Measurements from ENCODE around the gene FAM120C.

FAM120C gene

GRCh38 chrX:54085666-54086065 is 97.4 kb downstream of the FAM120C start:
- Histone ChIP-seq H3K9me2 (replicated peaks; ENCODE audit: insufficient read depth, low read length) (no peaks in the 10 kb centered on the region), H3K27ac (ENCODE audit: low read depth, low read length) (no peak overlapping the region), H2AFZ (ENCODE audit: low read depth, low read length, severe bottlenecking) (no peak overlapping the region), H4K20me1 (ENCODE audit: low read depth, low read length) (no peaks in the 10 kb centered on the region), H3K79me2 (ENCODE audit: insufficient read depth, low read length) (no peaks in the 10 kb centered on the region), H3K36me3 (ENCODE audit: low read length) (no peaks in the 10 kb centered on the region), H3K9me3 (ENCODE audit: insufficient read depth, low read length) (no peaks in the 10 kb centered on the region), H3K4me2 (ENCODE audit: low read depth, low read length, poor library complexity, severe bottlenecking) (no peak overlapping the region), H3F3A (ENCODE audit: insufficient read depth) (no peaks in the 10 kb centered on the region), H3K4me3 (ENCODE audit: insufficient read depth, low read length, poor library complexity, severe bottlenecking) (no peak overlapping the region), H3K9ac (ENCODE audit: low read length) (no peak overlapping the region), H3K27me3 (ENCODE audit: low read length) (no peaks in the 10 kb centered on the region)
- TF ChIP-seq CTCF (IDR thresholded peaks at IDR 0.05; ENCODE audit: insufficient read depth, low read length, poor library complexity, severe bottlenecking): no peak
- TF ChIP-seq EZH2phosphoT487 (conservative IDR thresholded peaks at IDR 0.05; ENCODE audit: low read length): no peak

- Histone ChIP-seq H3K9me2 (replicated peaks; ENCODE audit: insufficient read depth, low read length) (no peaks in the 10 kb centered on the region), H2AFZ (ENCODE audit: low read depth, low read length, severe bottlenecking) (no peak overlapping the region), H3K4me3 (ENCODE audit: insufficient read depth, low read length, poor library complexity, severe bottlenecking) (no peak overlapping the region), H3F3A (ENCODE audit: insufficient read depth) (no peaks in the 10 kb centered on the region), H3K9me3 (ENCODE audit: insufficient read depth, low read length) (no peaks in the 10 kb centered on the region), H3K4me2 (ENCODE audit: low read depth, low read length, poor library complexity, severe bottlenecking) (no peak overlapping the region), H3K9ac (ENCODE audit: low read length) (no peak overlapping the region), H3K27me3 (ENCODE audit: low read length) (no peaks in the 10 kb centered on the region), H3K36me3 (ENCODE audit: low read length) (no peaks in the 10 kb centered on the region), H4K20me1 (ENCODE audit: low read depth, low read length) (no peaks in the 10 kb centered on the region), H3K79me2 (ENCODE audit: insufficient read depth, low read length) (no peaks in the 10 kb centered on the region), H3K27ac (ENCODE audit: low read depth, low read length) (no peak overlapping the region)
- no peak for TF ChIP-seq EZH2phosphoT487 (conservative IDR thresholded peaks at IDR 0.05; ENCODE audit: low read length)
- TF ChIP-seq CTCF (IDR thresholded peaks at IDR 0.05; ENCODE audit: insufficient read depth, low read length, poor library complexity, severe bottlenecking): no peak
Observed at GRCh38 chrX:54076903-54077302, 106.2 kb downstream of the FAM120C start.

GRCh38 chrX:54074826-54075225 is 108.2 kb downstream of the FAM120C start:
- Histone ChIP-seq H3F3A (ENCODE audit: insufficient read depth) (no peaks in the 10 kb centered on the region), H3K9ac (ENCODE audit: low read length) (no peak overlapping the region), H3K4me2 (ENCODE audit: low read depth, low read length, poor library complexity, severe bottlenecking) (no peak overlapping the region), H3K36me3 (ENCODE audit: low read length) (no peaks in the 10 kb centered on the region), H3K27ac (ENCODE audit: low read depth, low read length) (no peak overlapping the region), H4K20me1 (ENCODE audit: low read depth, low read length) (no peaks in the 10 kb centered on the region), H3K4me3 (ENCODE audit: insufficient read depth, low read length, poor library complexity, severe bottlenecking) (no peak overlapping the region), H3K9me3 (ENCODE audit: insufficient read depth, low read length) (no peaks in the 10 kb centered on the region), H3K27me3 (ENCODE audit: low read length) (no peaks in the 10 kb centered on the region), H3K79me2 (ENCODE audit: insufficient read depth, low read length) (no peaks in the 10 kb centered on the region), H2AFZ (ENCODE audit: low read depth, low read length, severe bottlenecking) (no peak overlapping the region), H3K9me2 (replicated peaks; ENCODE audit: insufficient read depth, low read length) (no peaks in the 10 kb centered on the region)
- TF ChIP-seq EZH2phosphoT487 (conservative IDR thresholded peaks at IDR 0.05; ENCODE audit: low read length): no peak
- TF ChIP-seq CTCF (IDR thresholded peaks at IDR 0.05; ENCODE audit: insufficient read depth, low read length, poor library complexity, severe bottlenecking): no peak
